ENCODE results near the gene MSL1.

MSL1 gene

DNA sequence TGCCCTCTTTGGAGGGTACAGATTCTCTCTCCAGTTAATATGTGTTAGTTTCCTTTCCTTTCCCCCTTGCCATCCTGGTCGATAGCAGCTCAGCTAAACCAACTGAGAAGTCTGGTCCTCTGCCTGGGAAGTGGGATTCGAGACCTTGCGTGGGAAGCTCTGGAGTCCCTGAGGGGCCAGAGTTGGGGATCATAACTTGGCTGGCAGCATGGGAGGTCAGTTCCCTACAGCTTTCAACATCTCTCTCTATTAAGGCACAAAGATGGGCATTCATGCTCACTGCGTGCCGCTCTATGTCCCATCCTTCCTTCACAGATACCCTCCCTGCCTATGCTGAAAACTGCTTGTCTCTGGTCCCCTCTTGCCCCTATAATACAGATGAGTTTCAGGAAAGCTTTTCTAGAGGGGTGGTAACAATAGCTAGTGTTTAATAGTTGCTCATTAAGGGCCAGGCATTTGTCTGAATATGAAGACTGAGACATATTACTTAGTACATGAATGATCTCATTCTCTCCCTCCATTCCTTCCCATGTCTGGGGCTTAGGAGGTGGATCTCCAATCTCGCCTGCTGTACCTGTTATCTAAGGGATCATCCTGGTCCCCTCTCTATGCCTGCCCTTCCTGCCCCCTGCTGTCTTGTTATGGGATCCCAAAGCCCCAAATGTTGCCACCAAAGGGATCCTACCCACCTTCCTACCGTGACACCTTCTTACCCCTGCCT is 48.2 kb upstream of the MSL1 start:
- Histone ChIP-seq H3K27ac (ENCODE audit: low read depth, low read length) (no peak overlapping the region), H3K27me3 (ENCODE audit: low read length) (no peaks in the 10 kb centered on the region), H3K4me2 (ENCODE audit: low read depth, low read length, poor library complexity, severe bottlenecking) (no peak overlapping the region), H3K4me3 (ENCODE audit: insufficient read depth, low read length, poor library complexity, severe bottlenecking) (no peak overlapping the region), H4K20me1 (ENCODE audit: low read depth, low read length) (no peaks in the 10 kb centered on the region), H3K79me2 (ENCODE audit: insufficient read depth, low read length) (no peaks in the 10 kb centered on the region), H2AFZ (ENCODE audit: low read depth, low read length, severe bottlenecking) (no peak overlapping the region), H3K9me3 (ENCODE audit: insufficient read depth, low read length) (no peaks in the 10 kb centered on the region), H3F3A (ENCODE audit: insufficient read depth) (no peaks in the 10 kb centered on the region), H3K9me2 (replicated peaks; ENCODE audit: insufficient read depth, low read length) (no peaks in the 10 kb centered on the region), H3K36me3 (ENCODE audit: low read length) (no peaks in the 10 kb centered on the region), H3K9ac (ENCODE audit: low read length) (no peak overlapping the region)
- TF ChIP-seq EZH2phosphoT487 (conservative IDR thresholded peaks at IDR 0.05; ENCODE audit: low read length) (no peak), CTCF (IDR thresholded peaks at IDR 0.05; ENCODE audit: insufficient read depth, low read length, poor library complexity, severe bottlenecking) (no peak)

- Histone ChIP-seq H3K9ac (ENCODE audit: low read length) (no peak overlapping the region), H3K9me3 (ENCODE audit: insufficient read depth, low read length) (no peaks in the 10 kb centered on the region), H3K36me3 (ENCODE audit: low read length) (no peaks in the 10 kb centered on the region), H3K27ac (ENCODE audit: low read depth, low read length) (no peak overlapping the region), H3K4me2 (ENCODE audit: low read depth, low read length, poor library complexity, severe bottlenecking) (no peak overlapping the region), H3F3A (ENCODE audit: insufficient read depth) (no peaks in the 10 kb centered on the region), H3K27me3 (ENCODE audit: low read length) (no peaks in the 10 kb centered on the region), H4K20me1 (ENCODE audit: low read depth, low read length) (no peaks in the 10 kb centered on the region), H3K4me3 (ENCODE audit: insufficient read depth, low read length, poor library complexity, severe bottlenecking) (no peak overlapping the region), H3K9me2 (replicated peaks; ENCODE audit: insufficient read depth, low read length) (no peaks in the 10 kb centered on the region), H3K79me2 (ENCODE audit: insufficient read depth, low read length) (no peaks in the 10 kb centered on the region), H2AFZ (ENCODE audit: low read depth, low read length, severe bottlenecking) (no peak overlapping the region)
- TF ChIP-seq CTCF (IDR thresholded peaks at IDR 0.05; ENCODE audit: insufficient read depth, low read length, poor library complexity, severe bottlenecking) (no peak), EZH2phosphoT487 (conservative IDR thresholded peaks at IDR 0.05; ENCODE audit: low read length) (no peak)
These were observed 47.6 kb upstream of the MSL1 start for GRCh38 chr17:40074175-40074512.

DNA sequence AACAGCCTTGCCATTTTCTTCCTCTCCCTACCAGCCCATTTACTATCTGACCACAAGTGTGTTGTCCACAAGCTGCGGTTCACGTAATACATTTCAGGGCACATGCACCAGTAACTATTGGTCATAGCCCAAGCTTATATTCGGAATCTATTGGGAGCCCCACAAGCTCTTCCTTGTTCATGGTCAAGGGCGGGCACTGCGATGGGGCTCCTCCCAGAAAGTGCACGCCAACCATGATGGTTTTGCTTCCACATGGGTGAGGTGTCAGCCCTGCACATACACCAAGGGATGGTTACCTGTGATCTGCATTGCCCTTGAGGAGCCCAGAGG is 46.9 kb upstream of the MSL1 start:
- no peak overlapping the region for H3K9ac ChIP-seq (ENCODE audit: low read length)
- H2AFZ ChIP-seq (ENCODE audit: low read depth, low read length, severe bottlenecking), result no peak overlapping the region
- no peak overlapping the region for H3K4me2 ChIP-seq (ENCODE audit: low read depth, low read length, poor library complexity, severe bottlenecking)
- H3K4me3 ChIP-seq (ENCODE audit: insufficient read depth, low read length, poor library complexity, severe bottlenecking), result no peak overlapping the region
- H4K20me1 ChIP-seq (ENCODE audit: low read depth, low read length), result no peaks in the 10 kb centered on the region
- H3K27me3 ChIP-seq (ENCODE audit: low read length), result no peaks in the 10 kb centered on the region
- no peak overlapping the region for H3K27ac ChIP-seq (ENCODE audit: low read depth, low read length)
- no peaks in the 10 kb centered on the region for H3K9me2 ChIP-seq (replicated peaks; ENCODE audit: insufficient read depth, low read length)
- no peaks in the 10 kb centered on the region for H3K36me3 ChIP-seq (ENCODE audit: low read length)
- H3K9me3 ChIP-seq (ENCODE audit: insufficient read depth, low read length), result no peaks in the 10 kb centered on the region
- no peaks in the 10 kb centered on the region for H3F3A ChIP-seq (ENCODE audit: insufficient read depth)
- no peaks in the 10 kb centered on the region for H3K79me2 ChIP-seq (ENCODE audit: insufficient read depth, low read length)
- TF ChIP-seq EZH2phosphoT487 (conservative IDR thresholded peaks at IDR 0.05; ENCODE audit: low read length) (no peak), CTCF (IDR thresholded peaks at IDR 0.05; ENCODE audit: insufficient read depth, low read length, poor library complexity, severe bottlenecking) (no peak)

All from SU-DHL-6 (cell line).